EH (cell line): ENCODE measurements around the gene IMPA2.
A peak's percentile ranks its signal among the peaks of the same experiment; 100 is the strongest.
"Not testable (repeated sequence)": the region's sequence is repeated elsewhere in the genome, so short reads cannot be mapped to it uniquely, and the experiment has no call there.

ENCODE experiments used
- DNase-seq: peaks from one replicate; pipeline ENCODE4 v3.0.0-alpha.2; 2015; ENCODE audit warnings: low read depth

Gene IMPA2

DNA sequence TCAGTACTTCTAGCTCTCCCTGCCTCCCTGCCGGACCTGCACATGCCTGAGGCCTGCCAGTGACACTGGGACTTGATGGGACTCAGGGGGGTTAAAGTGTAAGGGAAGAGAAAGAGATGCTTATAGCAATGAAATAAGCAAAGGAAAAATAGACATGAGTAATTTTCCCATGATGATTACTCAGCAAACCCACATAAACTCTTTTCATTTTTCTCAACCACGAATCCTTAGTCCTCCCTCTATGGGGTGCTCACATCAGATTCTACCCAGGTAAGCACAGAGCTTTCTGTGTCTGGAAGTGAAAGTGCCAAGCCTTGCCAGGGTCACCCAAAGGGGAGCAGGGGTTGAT lies 67.5 kb downstream of the IMPA2 start:
- DNase-seq: peak; percentile 44

GRCh38 chr18:12049978-12050811 lies 68.9 kb downstream of the IMPA2 start:
- no peak for DNase-seq

- no peak for DNase-seq
These were observed 71.6 kb downstream of the IMPA2 start for GRCh38 chr18:12052866-12053265.

DNA sequence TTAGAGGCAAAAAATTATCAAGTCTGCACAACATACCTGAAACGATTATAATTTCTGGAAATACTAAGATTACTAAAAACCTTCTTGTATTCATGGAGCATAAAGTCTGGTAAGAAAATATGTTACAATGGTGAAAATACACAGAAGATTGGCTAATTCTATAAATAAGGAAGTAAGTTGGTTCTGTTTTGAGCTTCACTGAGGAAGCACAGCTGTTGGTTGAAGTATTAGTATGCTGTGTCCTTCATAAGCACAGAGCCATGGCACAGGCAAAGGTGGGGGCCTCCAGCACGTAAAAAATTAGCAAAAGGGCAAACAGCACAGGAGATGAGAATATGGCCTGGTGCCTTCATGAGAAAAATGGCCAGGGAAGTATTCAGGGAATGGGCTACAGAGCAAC lies 72.0 kb downstream of the IMPA2 start:
- DNase-seq: no peak

DNA sequence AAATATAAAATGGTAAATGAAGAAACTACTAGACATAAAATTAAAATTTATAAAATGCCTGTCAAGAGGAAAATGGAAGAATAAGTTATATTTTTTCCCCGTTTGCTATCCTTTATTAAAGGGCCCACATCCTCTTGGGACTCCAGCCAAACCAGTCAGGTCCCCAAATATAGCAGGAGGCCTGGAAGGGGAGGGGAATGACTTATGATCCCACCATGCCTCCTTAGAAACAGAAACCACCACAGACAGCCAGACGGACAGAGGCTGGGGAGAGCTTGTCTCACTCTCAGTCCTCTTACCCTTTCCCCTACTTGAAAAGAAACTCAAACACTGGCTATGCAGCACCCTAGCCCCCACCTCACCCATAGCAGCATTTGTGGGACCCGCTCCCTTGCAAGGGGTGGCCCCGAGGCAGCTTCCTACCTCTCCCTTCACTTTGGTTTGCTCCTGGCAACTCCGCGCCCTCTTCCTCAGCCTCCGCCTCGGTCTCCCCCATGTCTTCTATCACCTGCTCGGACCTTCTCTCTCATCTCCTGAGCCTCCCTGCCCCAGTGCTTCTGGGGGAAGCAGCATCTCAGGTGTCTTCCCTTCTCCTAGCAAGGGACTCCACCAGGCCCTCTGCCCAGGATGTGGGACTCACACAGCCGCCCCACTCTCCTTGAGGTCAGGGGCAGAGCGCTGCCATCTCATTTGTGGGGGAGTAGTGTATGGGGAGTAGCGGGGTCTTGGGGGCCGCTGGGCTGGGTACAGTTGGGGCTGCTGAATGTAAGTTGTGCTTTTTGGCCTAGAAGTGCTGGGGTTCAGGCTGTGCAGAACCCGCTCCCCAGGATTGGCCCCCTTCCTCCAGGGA lies 75.0 kb downstream of the IMPA2 start:
- no peak for DNase-seq

- DNase-seq: no peak
These were observed 75.6 kb downstream of the IMPA2 start for GRCh38 chr18:12056884-12057402.

GRCh38 chr18:12057419-12058039 lies 76.2 kb downstream of the IMPA2 start:
- DNase-seq: no peak

- peak; percentile 13 for DNase-seq
These were observed 78.3 kb downstream of the IMPA2 start for GRCh38 chr18:12059334-12060181.

GRCh38 chr18:12060182-12060870 lies 79.0 kb downstream of the IMPA2 start:
- DNase-seq: no peak

- no peak for DNase-seq
These were observed 80.4 kb downstream of the IMPA2 start for GRCh38 chr18:12061685-12062084.

- DNase-seq: no peak
These were observed 81.7 kb downstream of the IMPA2 start for GRCh38 chr18:12062974-12063373.

DNA sequence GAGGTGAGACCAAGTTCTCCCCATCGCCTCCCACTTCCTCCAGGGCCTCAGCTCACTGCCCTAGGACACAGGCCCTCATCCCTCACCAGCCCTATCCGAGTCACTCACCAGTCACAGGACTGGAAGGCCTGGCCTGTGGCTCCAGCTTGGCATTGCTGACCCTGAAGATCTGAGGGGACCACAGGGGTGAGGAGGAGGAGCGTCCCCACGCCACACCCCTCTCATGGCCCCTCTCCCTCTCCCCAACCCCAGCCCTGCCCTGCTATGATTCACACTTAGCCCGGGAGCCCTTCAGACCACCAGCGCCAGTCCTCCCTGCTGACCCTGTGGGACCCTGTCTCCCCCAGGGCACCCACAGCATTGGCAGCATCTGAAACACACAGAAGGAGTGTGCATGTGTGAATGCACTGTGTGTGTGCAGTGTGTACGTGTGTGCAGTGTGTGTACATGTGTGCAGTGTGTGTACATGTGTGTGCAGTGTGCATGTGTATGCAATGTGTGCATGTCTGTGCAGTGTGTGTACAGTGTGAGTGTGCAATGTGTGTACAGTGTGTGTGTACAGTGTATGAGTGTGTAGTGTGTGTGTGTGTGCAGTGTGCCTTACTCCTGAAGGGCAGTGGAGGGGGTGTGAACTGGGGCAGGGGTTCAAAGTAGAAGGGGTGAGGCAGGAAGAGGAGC lies 82.9 kb downstream of the IMPA2 start:
- no peak for DNase-seq

- DNase-seq: no peak
These were observed 84.1 kb downstream of the IMPA2 start for GRCh38 chr18:12065397-12065796.

DNA sequence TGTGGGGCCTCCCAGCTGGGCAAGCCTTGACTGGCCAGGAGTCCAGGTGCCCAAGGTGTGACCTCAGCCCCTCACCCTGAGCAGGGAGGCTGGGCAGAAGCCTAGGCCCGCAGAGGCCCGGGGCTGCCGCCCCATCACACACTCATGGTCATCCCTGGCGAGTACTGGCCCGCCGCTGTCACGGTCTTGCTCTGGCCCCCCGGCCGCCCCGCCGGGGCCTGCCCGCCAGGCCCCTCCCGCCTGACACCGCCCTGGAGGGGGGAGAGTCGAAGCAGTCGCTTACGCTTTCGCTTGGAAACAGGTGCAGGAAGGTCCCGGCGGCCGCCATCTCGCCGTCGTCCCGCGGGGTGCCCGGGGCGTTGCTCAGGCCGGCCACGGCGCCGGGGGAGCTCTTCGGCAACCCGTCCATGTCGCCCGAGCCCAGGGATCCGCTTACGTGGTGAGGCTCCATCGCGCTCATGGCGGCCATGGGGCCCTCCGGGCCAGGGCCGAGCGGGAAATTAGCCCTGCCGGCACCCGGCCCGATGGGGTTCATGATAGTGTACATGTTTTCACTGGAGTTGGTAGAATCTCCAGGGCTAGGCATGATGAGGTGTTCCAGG lies 85.7 kb downstream of the IMPA2 start:
- no peak for DNase-seq

- DNase-seq: no peak
These were observed 86.4 kb downstream of the IMPA2 start for GRCh38 chr18:12067671-12068070.

DNA sequence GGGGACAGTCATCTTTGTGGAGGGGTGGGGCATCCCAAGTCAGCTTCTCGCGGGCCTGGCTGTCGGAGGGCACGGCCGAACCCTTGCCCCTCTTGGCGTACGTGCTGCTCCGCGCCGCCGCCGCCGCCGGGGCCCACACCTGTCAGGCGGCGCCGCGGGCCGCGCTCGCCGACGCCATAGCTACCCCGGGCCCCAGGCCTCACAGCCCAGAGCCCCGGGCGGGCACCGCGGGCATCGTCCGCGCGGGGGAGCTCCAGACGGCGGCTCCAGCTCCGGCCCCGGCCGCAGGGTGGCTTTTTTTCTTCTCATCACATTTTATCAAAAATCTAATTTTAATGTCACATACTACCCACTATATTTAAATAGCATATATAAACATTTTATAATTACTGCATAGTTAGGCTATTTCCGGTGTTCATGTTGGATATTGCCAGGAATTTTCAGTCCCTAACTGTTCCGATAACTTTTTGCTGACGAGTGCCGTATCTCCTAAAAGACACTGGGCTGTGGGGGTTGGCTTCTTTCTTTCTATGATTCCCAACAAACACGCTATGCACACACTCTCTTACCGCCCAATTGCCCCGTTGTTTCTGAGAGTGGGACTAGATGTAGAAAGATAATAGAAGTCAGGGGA lies 87.1 kb downstream of the IMPA2 start:
- DNase-seq: not testable (repeated sequence)

DNA sequence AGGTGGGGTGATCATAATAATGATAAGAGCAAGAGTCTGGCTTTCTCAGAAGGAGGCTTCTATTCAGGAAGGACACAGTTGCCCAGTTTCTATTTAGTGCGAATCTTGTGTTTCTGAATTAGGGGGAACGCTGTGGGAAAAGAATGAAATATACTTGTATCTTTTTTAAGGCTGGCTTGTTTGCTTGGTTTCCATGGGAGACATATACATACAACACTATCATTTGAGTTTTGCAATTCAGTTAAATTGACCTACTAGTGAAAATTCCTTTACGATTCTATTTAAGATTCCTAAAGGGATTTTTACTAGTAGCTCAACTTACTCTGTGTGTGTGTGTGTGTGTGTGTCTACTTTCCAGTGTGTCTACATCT lies 87.6 kb downstream of the IMPA2 start:
- DNase-seq: no peak

GRCh38 chr18:12071066-12071465 lies 89.8 kb downstream of the IMPA2 start:
- not testable (repeated sequence) for DNase-seq

- no peak for DNase-seq
These were observed 91.7 kb downstream of the IMPA2 start for GRCh38 chr18:12072996-12073395.

GRCh38 chr18:12074736-12075135 lies 93.4 kb downstream of the IMPA2 start:
- DNase-seq: no peak
